Panc1 (cell line): Measurements from ENCODE around the gene UPB1. TPM values are rescaled to one million over a fixed set of nuclear protein-coding genes. Genes with fewer than 3 reads are reported as not detected.

Source experiments
- ATAC-seq: fragments of 200-7000 bp; cut with Tn5 transposase; 2 replicates; pipeline ENCODE4 v1.9.1; 2020; ENCODE audit warnings: mild to moderate bottlenecking, moderate library complexity
- BruUV-seq: library from RNA; stranded (reverse); fragments of 400-500 nt; replicated peaks from 2 replicates; lab custom pipeline; 2021; lab: Mats Ljungman, UMichigan
- CTCF ChIA-PET: fragments of 300-600 bp; sonication (Branson Sonifier 250); formaldehyde crosslinking; loops from one replicate; lab custom pipeline; 2022; ENCODE audit warnings: antibody characterized with exemption; lab: Charles Lee
- POLR2A ChIA-PET: fragments of 300-600 bp; sonication (Branson Sonifier 250); formaldehyde crosslinking; loops from one replicate; lab custom pipeline; 2022; ENCODE audit warnings: antibody characterized with exemption; lab: Charles Lee
- DNase-seq: peaks from one replicate; pipeline ENCODE4 v3.0.0-alpha.2; 2010; ENCODE audit warnings: low read depth, low spot score
- H3K27ac ChIP-seq: 2 replicates; pipeline ENCODE4 v1.5.1; 2011; ENCODE audit warnings: mild to moderate bottlenecking, low read length, inconsistent platforms
- H3K27me3 ChIP-seq: fragments of 200-500 bp; sonication (Bioruptor generic); 2 replicates; pipeline ENCODE4 v1.6.0; 2014; ENCODE audit warnings: low read length, inconsistent platforms; ENCODE audit not compliant: control insufficient read depth, insufficient read depth
- H3K36me3 ChIP-seq: fragments of 200-500 bp; sonication (Bioruptor generic); 2 replicates; pipeline ENCODE4 v1.5.1; 2014; ENCODE audit warnings: inconsistent platforms, mild to moderate bottlenecking, low read length, moderate library complexity; ENCODE audit not compliant: control insufficient read depth, insufficient read depth
- H3K4me1 ChIP-seq: 2 replicates; pipeline ENCODE4 v1.5.1; 2011; ENCODE audit warnings: inconsistent platforms, mild to moderate bottlenecking, low read length, moderate library complexity; ENCODE audit not compliant: control insufficient read depth, insufficient read depth
- H3K4me3 ChIP-seq, 2 experiments: 2 replicates each; pipeline ENCODE4 v1.5.1; 2011 to 2012; ENCODE audit warnings: low read depth in 2 of 2, low read length in 2 of 2, mild to moderate bottlenecking in 2 of 2, inconsistent platforms in 1 of 2, moderate library complexity in 1 of 2
- H3K9me3 ChIP-seq: fragments of 200-500 bp; sonication (Bioruptor generic); 2 replicates; pipeline ENCODE4 v1.5.1; 2014; ENCODE audit warnings: low read depth, mild to moderate bottlenecking, inconsistent platforms, low read length, moderate library complexity; ENCODE audit not compliant: control insufficient read depth, insufficient read depth
- POLR2AphosphoS5 ChIP-seq: IDR thresholded peaks from 2 replicates; pipeline ENCODE4 v1.6.1; 2012; ENCODE audit warnings: mild to moderate bottlenecking, low read depth, low read length, moderate library complexity
- SIN3A ChIP-seq: IDR thresholded peaks from 2 replicates; pipeline ENCODE4 v1.6.1; 2012; ENCODE audit warnings: low read depth, mild to moderate bottlenecking, low read length, moderate library complexity, borderline replicate concordance; ENCODE audit not compliant: insufficient read depth
- TCF7L2 ChIP-seq: IDR thresholded peaks from 2 replicates; pipeline ENCODE4 v1.6.1; 2011; ENCODE audit warnings: mild to moderate bottlenecking, low read depth, low read length, inconsistent platforms
- in situ Hi-C: cut with HindIII; loops from 2 replicates; pipeline ENCODE4 v1.10.0; 2016; ENCODE audit warnings: low sequenced_read_pairs, low pct_unique_long_range_greater_than_20kb
- intact Hi-C: fragments of 100-400 bp; cut with micrococcal nuclease; formaldehyde crosslinking; loops from one replicate; pipeline ENCODE4 v1.10.0; 2022; ENCODE audit not compliant: unreplicated experiment
- total RNA-seq: library from RNA; stranded (reverse); gene quantifications from one replicate; pipeline ENCODE4 v1.2.1, GENCODE V29; 2021; ENCODE audit not compliant: unreplicated experiment
- TF ChIP-seq, protein P1 (sequence below): fragments of 450-650 bp; IDR thresholded peaks from 2 replicates; pipeline ENCODE4 v1.5.1; 2017; ENCODE audit warnings: mild to moderate bottlenecking
- TF ChIP-seq, protein P2 (sequence below), 2 experiments: IDR thresholded peaks; 2 replicates each; pipeline ENCODE4 v1.6.1; 2011 to 2012; ENCODE audit warnings: low read depth in 2 of 2, control low read depth in 1 of 2, low read length in 1 of 2, mild to moderate bottlenecking in 1 of 2, moderate library complexity in 1 of 2; ENCODE audit not compliant: insufficient read depth in 1 of 2

The UPB1 gene
- total RNA-seq, 1 experiment from 2014 or later: 0.10 TPM

DNA sequence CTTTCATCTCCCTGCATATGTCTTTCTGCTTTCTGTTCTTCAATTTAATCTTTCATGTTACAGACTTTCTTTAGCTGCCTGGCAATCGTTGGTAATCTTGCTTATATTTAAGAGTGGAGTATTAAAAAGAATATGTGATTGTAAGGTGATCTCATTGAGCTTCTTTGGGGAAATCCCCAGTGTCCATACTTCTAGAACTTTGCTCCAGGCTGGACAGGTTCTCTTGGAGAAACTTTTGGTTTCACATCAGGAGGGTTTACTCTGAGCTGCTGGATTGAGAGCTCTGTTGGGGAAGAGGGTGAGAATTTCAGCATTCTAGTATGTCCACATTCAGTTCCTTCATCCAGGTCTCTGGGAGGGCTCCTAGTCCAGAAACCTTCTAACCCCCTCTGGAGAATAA lies 81.6 kb downstream of the UPB1 start:
- Histone ChIP-seq H3K27me3 (no peaks in the 10 kb centered on the region), H3K27ac (no peak overlapping the region), H3K4me1 (no peaks in the 10 kb centered on the region), H3K4me3 (no peak overlapping the region), H3K9me3 (no peaks in the 10 kb centered on the region), H3K36me3 (no peaks in the 10 kb centered on the region)
- intact Hi-C loops (no loop called here), in situ Hi-C loops (no loop called here)
- BruUV-seq: no TSS peak
- ChIA-PET CTCF (no interaction called here), POLR2A (interaction anchor here (0.6 kb wide), 1 partner anchor 8 kb away, joined by 7 read pairs; no protein-coding TSS in a partner anchor)
- TF ChIP-seq, protein P1, sequence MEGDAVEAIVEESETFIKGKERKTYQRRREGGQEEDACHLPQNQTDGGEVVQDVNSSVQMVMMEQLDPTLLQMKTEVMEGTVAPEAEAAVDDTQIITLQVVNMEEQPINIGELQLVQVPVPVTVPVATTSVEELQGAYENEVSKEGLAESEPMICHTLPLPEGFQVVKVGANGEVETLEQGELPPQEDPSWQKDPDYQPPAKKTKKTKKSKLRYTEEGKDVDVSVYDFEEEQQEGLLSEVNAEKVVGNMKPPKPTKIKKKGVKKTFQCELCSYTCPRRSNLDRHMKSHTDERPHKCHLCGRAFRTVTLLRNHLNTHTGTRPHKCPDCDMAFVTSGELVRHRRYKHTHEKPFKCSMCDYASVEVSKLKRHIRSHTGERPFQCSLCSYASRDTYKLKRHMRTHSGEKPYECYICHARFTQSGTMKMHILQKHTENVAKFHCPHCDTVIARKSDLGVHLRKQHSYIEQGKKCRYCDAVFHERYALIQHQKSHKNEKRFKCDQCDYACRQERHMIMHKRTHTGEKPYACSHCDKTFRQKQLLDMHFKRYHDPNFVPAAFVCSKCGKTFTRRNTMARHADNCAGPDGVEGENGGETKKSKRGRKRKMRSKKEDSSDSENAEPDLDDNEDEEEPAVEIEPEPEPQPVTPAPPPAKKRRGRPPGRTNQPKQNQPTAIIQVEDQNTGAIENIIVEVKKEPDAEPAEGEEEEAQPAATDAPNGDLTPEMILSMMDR: no peak
- no peak for TF ChIP-seq SIN3A
- TF ChIP-seq TCF7L2: no peak
- TF ChIP-seq POLR2AphosphoS5: no peak
- TF ChIP-seq, protein P2, sequence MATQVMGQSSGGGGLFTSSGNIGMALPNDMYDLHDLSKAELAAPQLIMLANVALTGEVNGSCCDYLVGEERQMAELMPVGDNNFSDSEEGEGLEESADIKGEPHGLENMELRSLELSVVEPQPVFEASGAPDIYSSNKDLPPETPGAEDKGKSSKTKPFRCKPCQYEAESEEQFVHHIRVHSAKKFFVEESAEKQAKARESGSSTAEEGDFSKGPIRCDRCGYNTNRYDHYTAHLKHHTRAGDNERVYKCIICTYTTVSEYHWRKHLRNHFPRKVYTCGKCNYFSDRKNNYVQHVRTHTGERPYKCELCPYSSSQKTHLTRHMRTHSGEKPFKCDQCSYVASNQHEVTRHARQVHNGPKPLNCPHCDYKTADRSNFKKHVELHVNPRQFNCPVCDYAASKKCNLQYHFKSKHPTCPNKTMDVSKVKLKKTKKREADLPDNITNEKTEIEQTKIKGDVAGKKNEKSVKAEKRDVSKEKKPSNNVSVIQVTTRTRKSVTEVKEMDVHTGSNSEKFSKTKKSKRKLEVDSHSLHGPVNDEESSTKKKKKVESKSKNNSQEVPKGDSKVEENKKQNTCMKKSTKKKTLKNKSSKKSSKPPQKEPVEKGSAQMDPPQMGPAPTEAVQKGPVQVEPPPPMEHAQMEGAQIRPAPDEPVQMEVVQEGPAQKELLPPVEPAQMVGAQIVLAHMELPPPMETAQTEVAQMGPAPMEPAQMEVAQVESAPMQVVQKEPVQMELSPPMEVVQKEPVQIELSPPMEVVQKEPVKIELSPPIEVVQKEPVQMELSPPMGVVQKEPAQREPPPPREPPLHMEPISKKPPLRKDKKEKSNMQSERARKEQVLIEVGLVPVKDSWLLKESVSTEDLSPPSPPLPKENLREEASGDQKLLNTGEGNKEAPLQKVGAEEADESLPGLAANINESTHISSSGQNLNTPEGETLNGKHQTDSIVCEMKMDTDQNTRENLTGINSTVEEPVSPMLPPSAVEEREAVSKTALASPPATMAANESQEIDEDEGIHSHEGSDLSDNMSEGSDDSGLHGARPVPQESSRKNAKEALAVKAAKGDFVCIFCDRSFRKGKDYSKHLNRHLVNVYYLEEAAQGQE (IDR thresholded peaks at IDR 0.05; ENCODE audit: insufficient read depth in 1 of 2, low read depth in 2 of 2, low read length in 1 of 2): no peak
- no peak for ATAC-seq
- no peak for DNase-seq

Other genes with a start within 250 kb of the UPB1 start
- gene SPECC1L, start 224.5 kb upstream of the UPB1 start, total RNA-seq: 43.3 TPM
- 11.5 TPM for gene ADORA2A, start 67.7 kb upstream of the UPB1 start, total RNA-seq
- 97.7 TPM for gene GUCD1, start 59.8 kb downstream of the UPB1 start, total RNA-seq
- 89.4 TPM for gene SNRPD3, start 60.7 kb downstream of the UPB1 start, total RNA-seq
- 4.1 TPM for gene LRRC75B, start 97.7 kb downstream of the UPB1 start, total RNA-seq
- gene GGT1, start 107.9 kb downstream of the UPB1 start, total RNA-seq: 2.6 TPM